VCaP (cell line): ENCODE data around the gene RYR2.
A peak's percentile ranks its signal among the peaks of the same experiment; 100 is the strongest.

Experiments
- H3K27ac ChIP-seq: fragments of 450-650 bp; 2 replicates; pipeline ENCODE4 v1.5.1; 2017
- TF ChIP-seq, protein P1 (sequence below): fragments of 450-650 bp; conservative IDR thresholded peaks from 2 replicates; pipeline ENCODE4 v1.5.1; 2017; ENCODE audit warnings: mild to moderate bottlenecking, moderate library complexity

Gene RYR2

DNA sequence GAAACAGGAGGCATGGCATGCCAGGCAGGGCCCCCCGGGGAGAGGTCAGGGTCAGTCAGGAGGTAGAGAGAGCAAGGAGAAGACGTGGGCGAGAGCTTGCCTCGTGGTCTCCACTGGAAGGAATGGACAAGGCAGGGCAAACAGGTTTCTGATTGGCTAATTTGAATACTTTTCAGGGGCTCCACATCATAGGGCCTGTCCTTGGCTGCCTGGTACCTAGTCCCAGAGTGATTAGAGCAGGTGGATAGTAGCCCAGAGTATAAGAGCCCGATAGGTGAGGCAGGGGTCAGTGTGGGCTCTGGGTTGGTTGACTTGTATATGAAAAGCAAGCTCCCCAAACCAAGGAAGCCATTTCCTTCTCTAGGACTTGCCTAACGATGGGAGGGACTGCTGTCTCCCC is 670.1 kb downstream of the RYR2 start:
- TF ChIP-seq, protein P1, sequence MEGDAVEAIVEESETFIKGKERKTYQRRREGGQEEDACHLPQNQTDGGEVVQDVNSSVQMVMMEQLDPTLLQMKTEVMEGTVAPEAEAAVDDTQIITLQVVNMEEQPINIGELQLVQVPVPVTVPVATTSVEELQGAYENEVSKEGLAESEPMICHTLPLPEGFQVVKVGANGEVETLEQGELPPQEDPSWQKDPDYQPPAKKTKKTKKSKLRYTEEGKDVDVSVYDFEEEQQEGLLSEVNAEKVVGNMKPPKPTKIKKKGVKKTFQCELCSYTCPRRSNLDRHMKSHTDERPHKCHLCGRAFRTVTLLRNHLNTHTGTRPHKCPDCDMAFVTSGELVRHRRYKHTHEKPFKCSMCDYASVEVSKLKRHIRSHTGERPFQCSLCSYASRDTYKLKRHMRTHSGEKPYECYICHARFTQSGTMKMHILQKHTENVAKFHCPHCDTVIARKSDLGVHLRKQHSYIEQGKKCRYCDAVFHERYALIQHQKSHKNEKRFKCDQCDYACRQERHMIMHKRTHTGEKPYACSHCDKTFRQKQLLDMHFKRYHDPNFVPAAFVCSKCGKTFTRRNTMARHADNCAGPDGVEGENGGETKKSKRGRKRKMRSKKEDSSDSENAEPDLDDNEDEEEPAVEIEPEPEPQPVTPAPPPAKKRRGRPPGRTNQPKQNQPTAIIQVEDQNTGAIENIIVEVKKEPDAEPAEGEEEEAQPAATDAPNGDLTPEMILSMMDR: no peak
- H3K27ac ChIP-seq: no peak overlapping the region

DNA sequence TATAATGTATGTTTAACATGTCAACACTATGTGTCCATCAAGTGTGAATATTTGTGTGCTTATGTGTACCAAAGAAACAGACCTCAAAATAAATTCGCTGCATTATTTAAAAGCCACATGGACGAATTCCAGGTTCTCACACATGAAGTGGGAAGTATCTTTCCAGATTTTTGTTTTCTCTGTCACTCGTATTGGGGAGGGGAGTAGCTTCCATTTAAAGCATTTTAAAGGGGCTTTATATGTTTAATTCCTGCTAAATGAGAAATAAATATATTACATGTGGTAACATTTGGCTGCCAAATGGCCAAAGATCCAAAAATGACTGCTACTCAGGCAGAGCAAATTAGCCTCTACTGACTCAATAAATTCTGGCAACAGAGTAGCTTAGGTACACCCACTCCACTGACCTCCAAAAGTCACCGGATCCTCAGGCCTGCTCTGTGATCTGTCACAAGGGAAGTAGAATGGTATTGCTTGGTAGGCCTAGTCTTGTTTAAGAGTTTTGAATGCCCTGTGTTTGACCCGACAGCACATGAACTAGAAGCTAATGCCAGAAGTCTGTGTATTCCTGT is 670.7 kb downstream of the RYR2 start:
- TF ChIP-seq, protein P1: no peak
- H3K27ac ChIP-seq: no peak overlapping the region

DNA sequence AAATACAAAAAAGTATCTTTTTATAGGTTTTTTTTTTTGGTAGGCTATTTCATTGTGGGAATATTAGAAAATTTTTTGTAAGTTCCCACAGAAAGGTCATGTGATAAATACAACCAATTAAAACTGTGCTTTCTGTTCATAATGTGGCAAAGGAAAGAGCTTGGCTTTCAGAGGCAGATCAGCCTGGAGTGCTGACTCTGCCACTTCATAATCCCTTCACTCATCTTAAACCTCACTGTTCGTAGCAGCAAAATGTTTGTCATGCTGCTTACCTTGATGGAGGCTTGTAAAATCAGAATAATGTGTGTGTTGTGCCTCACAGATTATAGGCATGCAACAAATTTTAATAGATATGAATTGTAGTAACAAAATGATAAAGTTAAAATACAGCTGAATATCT is 671.9 kb downstream of the RYR2 start:
- H3K27ac ChIP-seq: no peak overlapping the region
- TF ChIP-seq, protein P1: no peak

DNA sequence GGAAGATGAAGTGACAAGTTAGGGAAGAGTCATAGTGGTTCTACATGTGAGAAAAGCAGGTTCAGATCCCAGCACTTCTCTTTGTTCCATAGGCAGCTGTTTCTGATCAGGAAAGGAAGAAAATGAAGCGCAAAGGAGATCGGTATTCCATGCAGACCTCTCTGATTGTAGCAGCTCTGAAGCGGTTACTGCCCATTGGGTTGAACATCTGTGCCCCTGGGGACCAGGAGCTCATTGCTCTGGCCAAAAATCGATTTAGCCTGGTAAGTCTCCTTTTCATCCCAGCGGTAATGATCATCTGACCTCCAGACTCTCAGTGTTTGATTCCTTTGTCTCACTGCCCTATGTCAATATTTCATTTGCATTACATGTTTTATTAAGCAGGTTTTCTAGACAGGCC is 675.1 kb downstream of the RYR2 start:
- TF ChIP-seq, protein P1: no peak
- H3K27ac ChIP-seq: no peak overlapping the region

DNA sequence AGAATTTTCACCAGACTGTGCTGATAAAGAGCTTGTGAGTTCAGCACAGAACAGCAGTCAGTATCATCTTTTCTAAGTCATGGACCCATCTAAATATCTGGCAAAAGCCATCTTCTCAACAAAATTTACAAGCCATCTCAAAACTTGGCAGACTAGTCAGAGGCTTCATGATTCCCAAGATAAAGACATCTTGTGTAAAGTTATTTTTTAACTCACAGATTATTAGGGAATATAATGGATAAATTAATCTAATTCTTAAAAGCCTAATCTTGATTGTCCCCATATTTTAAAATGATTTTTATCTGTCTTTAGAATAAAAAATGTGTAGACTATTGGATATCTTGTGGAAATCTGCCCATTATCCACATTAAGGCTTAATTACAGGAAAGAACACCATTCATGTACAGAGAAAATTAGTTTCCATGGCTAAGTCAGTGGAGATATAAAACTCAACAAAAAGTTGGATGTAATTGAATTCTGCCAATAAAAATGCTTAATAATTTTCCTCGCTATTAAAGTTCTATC is 688.9 kb downstream of the RYR2 start:
- no peak overlapping the region for H3K27ac ChIP-seq
- TF ChIP-seq, protein P1: no peak

DNA sequence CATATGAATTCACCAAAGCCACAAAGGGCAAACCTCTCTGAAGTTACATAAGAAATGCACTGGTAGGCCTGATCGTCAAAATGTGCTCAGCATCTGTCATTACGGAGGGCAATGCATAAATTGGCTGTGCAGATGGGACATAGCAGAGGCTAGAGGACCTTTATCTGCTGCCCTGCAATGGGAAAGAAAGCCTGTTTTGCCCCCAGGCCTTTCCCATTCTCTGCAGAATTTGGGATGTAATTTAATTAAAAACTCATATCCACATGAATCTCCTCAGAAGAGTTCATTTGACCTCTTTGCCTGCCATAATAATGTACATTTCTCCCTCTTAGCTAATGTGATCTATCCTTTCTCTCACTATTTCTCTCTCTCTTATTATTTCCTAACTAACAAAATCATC is 690.7 kb downstream of the RYR2 start:
- TF ChIP-seq, protein P1: no peak
- no peak overlapping the region for H3K27ac ChIP-seq

DNA sequence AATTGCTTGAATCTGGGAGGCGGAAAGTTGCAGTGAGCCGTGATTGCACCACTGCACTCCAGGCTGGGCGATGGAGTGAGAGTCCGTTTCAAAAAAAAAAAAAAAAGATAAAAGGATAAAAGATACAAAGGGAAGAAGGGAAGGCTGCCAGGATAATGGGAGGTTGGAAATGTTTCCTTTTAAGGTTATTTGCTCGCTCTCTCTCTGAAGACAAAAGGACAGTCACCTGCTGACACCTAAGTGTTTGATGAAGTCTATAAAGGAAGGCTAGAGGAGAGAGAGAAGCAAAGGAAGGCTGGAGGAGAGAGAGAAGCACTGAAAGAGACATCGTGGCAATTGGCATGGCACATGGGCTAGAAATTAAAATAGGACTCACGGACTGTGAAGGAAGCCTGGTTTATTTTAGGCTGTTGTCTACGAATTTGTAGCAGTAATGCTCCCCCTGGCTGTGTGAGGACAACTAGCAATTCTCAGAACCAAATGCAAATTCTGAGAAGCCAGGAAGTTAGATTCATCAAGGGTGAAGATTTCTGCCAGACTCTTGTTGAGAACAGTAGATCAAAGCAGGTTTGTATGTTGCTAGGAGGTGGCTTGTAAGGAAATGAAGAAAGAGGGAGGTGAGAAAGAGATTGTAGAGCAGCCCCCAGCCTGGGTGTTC is 694.5 kb downstream of the RYR2 start:
- TF ChIP-seq, protein P1: peak; percentile 40
- H3K27ac ChIP-seq: no peak overlapping the region
